H9 (cell line): ENCODE data around the gene TERC. TPM values are rescaled to one million over a fixed set of nuclear protein-coding genes. Genes with fewer than 3 reads are reported as not detected.

Experiments
- DNase-seq: peaks from one replicate; pipeline ENCODE4 v3.0.0-alpha.2; 2017
- H2AFZ ChIP-seq: one replicate; pipeline ENCODE4 v1.6.1; 2013; ENCODE audit warnings: mild to moderate bottlenecking, low read length, control low read depth, moderate library complexity
- H2AK5ac ChIP-seq: 2 replicates; pipeline ENCODE4 v1.6.1; 2013; ENCODE audit warnings: low read length, control low read depth, mixed read lengths; ENCODE audit not compliant: insufficient read length
- H2BK120ac ChIP-seq: one replicate; pipeline ENCODE4 v1.6.1; 2013; ENCODE audit warnings: low read depth, mild to moderate bottlenecking, low read length, control low read depth, inconsistent platforms; ENCODE audit not compliant: poor library complexity, severe bottlenecking
- H2BK12ac ChIP-seq: 2 replicates; pipeline ENCODE4 v1.6.1; 2013; ENCODE audit warnings: low read length, control low read depth, mixed read lengths, low read depth; ENCODE audit not compliant: insufficient read length
- H2BK15ac ChIP-seq: 2 replicates; pipeline ENCODE4 v1.6.1; 2013; ENCODE audit warnings: low read depth, low read length, control low read depth
- H2BK20ac ChIP-seq: one replicate; pipeline ENCODE4 v1.6.1; 2013; ENCODE audit warnings: low read depth, mild to moderate bottlenecking, low read length, control low read depth, inconsistent platforms; ENCODE audit not compliant: poor library complexity, severe bottlenecking
- H2BK5ac ChIP-seq: 2 replicates; pipeline ENCODE4 v1.6.1; 2013; ENCODE audit warnings: low read length, control low read depth, mixed read lengths; ENCODE audit not compliant: insufficient read length
- H3K14ac ChIP-seq: 2 replicates; pipeline ENCODE4 v1.6.1; 2013; ENCODE audit warnings: low read length, control low read depth; ENCODE audit not compliant: insufficient read depth
- H3K18ac ChIP-seq: 2 replicates; pipeline ENCODE4 v1.6.1; 2013; ENCODE audit warnings: low read depth, mild to moderate bottlenecking, mixed read lengths, low read length, control low read depth; ENCODE audit not compliant: insufficient read length
- H3K23ac ChIP-seq: 2 replicates; pipeline ENCODE4 v1.6.1; 2013; ENCODE audit warnings: low read length, control low read depth, mixed read lengths, low read depth; ENCODE audit not compliant: insufficient read length
- H3K23me2 ChIP-seq: 2 replicates; pipeline ENCODE4 v1.6.1; 2013; ENCODE audit warnings: low read depth, mild to moderate bottlenecking, mixed read lengths, low read length, control low read depth; ENCODE audit not compliant: insufficient read length, poor library complexity, severe bottlenecking
- H3K27ac ChIP-seq: 2 replicates; pipeline ENCODE4 v1.5.1; 2013; ENCODE audit warnings: low read length, control low read depth, mixed read lengths, low read depth; ENCODE audit not compliant: insufficient read length
- H3K27me3 ChIP-seq: 2 replicates; pipeline ENCODE4 v1.6.1; 2013; ENCODE audit warnings: low read length, control low read depth, inconsistent platforms; ENCODE audit not compliant: insufficient read depth
- H3K4ac ChIP-seq: 2 replicates; pipeline ENCODE4 v1.6.1; 2013; ENCODE audit warnings: low read depth, mild to moderate bottlenecking, control low read depth, inconsistent platforms, low read length, moderate library complexity
- H3K4me1 ChIP-seq: 2 replicates; pipeline ENCODE4 v1.6.1; 2013; ENCODE audit warnings: low read length, control low read depth, inconsistent platforms; ENCODE audit not compliant: insufficient read depth
- H3K4me2 ChIP-seq: 2 replicates; pipeline ENCODE4 v1.6.1; 2013; ENCODE audit warnings: low read length, control low read depth, mixed read lengths; ENCODE audit not compliant: insufficient read length, insufficient read depth
- H3K56ac ChIP-seq: 2 replicates; pipeline ENCODE4 v1.6.1; 2013; ENCODE audit warnings: low read depth, mild to moderate bottlenecking, mixed read lengths, low read length, control low read depth; ENCODE audit not compliant: insufficient read length
- H3K79me1 ChIP-seq: 2 replicates; pipeline ENCODE4 v1.6.1; 2013; ENCODE audit warnings: low read depth, mild to moderate bottlenecking, moderate library complexity, low read length, control low read depth, inconsistent platforms; ENCODE audit not compliant: insufficient read depth, poor library complexity, severe bottlenecking
- H3K79me2 ChIP-seq: 2 replicates; pipeline ENCODE4 v1.6.1; 2013; ENCODE audit warnings: low read length, control low read depth, inconsistent platforms; ENCODE audit not compliant: insufficient read depth
- H3K9ac ChIP-seq: 2 replicates; pipeline ENCODE4 v1.6.1; 2013; ENCODE audit warnings: low read length, control low read depth, mixed read lengths; ENCODE audit not compliant: insufficient read length; ENCODE audit errors: extremely low read depth
- H3K9me3 ChIP-seq: one replicate; pipeline ENCODE4 v1.6.1; 2013; ENCODE audit warnings: low read depth, low read length, inconsistent platforms; ENCODE audit not compliant: control insufficient read depth
- H3T11ph ChIP-seq: one replicate; pipeline ENCODE4 v1.6.1; 2013; ENCODE audit warnings: mild to moderate bottlenecking, low read length, control low read depth, inconsistent platforms
- H4K20me1 ChIP-seq: one replicate; pipeline ENCODE4 v1.6.1; 2013; ENCODE audit not compliant: control insufficient read depth, insufficient read length, insufficient read depth
- H4K5ac ChIP-seq: 2 replicates; pipeline ENCODE4 v1.6.1; 2013; ENCODE audit warnings: low read depth, mild to moderate bottlenecking, mixed read lengths, low read length, control low read depth; ENCODE audit not compliant: insufficient read length
- H4K8ac ChIP-seq: replicated peaks from 2 replicates; pipeline ENCODE4 v1.6.1; 2013; ENCODE audit warnings: low read length, control low read depth, mixed read lengths, low read depth; ENCODE audit not compliant: insufficient read length
- H4K91ac ChIP-seq: 2 replicates; pipeline ENCODE4 v1.6.1; 2013; ENCODE audit warnings: low read depth, mild to moderate bottlenecking, moderate library complexity, mixed read lengths, low read length, control low read depth; ENCODE audit not compliant: insufficient read length
- H3K27ac Mint-ChIP-seq, 3 experiments: 2 replicates in 2 of 3; 3 replicates in 1 of 3; pipeline ENCODE4 v1.8.0; 2020 to 2021; ENCODE audit warnings: mixed read lengths in 3 of 3, mild to moderate bottlenecking in 1 of 3, moderate library complexity in 1 of 3
- H3K27me3 Mint-ChIP-seq: 2 replicates; pipeline ENCODE4 v1.8.0; 2021; ENCODE audit warnings: low read depth, mild to moderate bottlenecking, moderate library complexity, mixed read lengths
- H3K36me3 Mint-ChIP-seq, 3 experiments: 2 replicates in 2 of 3; 3 replicates in 1 of 3; pipeline ENCODE4 v1.8.0; 2020 to 2021; ENCODE audit warnings: low read depth in 3 of 3, mixed read lengths in 3 of 3; ENCODE audit not compliant: insufficient read depth in 1 of 3
- H3K4me1 Mint-ChIP-seq, 2 experiments: 2 replicates each; pipeline ENCODE4 v1.8.0; 2020; ENCODE audit warnings: mixed read lengths in 2 of 2
- H3K4me3 Mint-ChIP-seq, 2 experiments: 2 replicates in 1 of 2; 3 replicates in 1 of 2; pipeline ENCODE4 v1.8.0; 2020 to 2021; ENCODE audit warnings: mild to moderate bottlenecking in 2 of 2, mixed read lengths in 2 of 2, moderate library complexity in 1 of 2
- H3K9me3 Mint-ChIP-seq, 2 experiments: 2 replicates in 1 of 2; 3 replicates in 1 of 2; pipeline ENCODE4 v1.8.0; 2020; ENCODE audit warnings: mild to moderate bottlenecking in 2 of 2, mixed read lengths in 2 of 2, moderate library complexity in 1 of 2
- CTCF ChIP-seq: fragments of 200-600 bp; sonication (generic); conservative IDR thresholded peaks from 3 replicates; pipeline ENCODE4 v1.8.0; 2021; ENCODE audit warnings: antibody characterized with exemption, mild to moderate bottlenecking
- total RNA-seq: library from RNA; stranded (reverse); gene quantifications from 2 replicates; pipeline ENCODE4 v1.2.1, GENCODE V29; 2021

Gene TERC
- total RNA-seq, 1 experiment from 2014 or later: 14.1 TPM

DNA sequence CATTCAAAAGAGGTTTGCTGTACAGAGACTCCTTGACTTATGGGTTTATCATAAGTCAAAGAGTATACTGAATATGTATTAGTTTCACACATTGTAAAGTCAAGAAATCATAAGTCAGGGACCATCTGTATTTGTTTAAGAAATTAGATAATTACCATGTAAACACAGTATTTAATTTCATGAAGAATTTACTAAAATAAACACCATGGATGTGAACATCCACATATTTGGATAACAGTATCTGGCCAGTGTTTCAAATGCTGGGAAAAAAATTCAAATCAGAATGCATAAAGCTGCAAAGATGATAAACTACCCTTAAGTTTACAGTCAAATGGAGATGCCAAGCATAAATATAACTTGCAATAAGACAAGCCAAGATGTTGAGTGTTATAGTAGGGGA, 25.4 kb upstream of the TERC start:
- Histone ChIP-seq H2BK5ac (no peak overlapping the region), H2BK12ac (no peak overlapping the region), H3T11ph (no peak overlapping the region), H3K4me1 (no peaks in the 10 kb centered on the region), H3K79me2 (no peaks in the 10 kb centered on the region), H3K27ac (no peak overlapping the region), H3K9ac (no peak overlapping the region), H4K5ac (no peak overlapping the region), H4K8ac (no peak overlapping the region), H3K9me3 (no peaks in the 10 kb centered on the region), H2AFZ (no peak overlapping the region), H3K4me2 (no peak overlapping the region), H4K91ac (no peak overlapping the region), H2AK5ac (no peak overlapping the region), H4K20me1 (no peaks in the 10 kb centered on the region), H3K23ac (no peak overlapping the region), H3K14ac (no peak overlapping the region), H3K27me3 (no peaks in the 10 kb centered on the region), H3K4ac (no peak overlapping the region), H3K23me2 (no peaks in the 10 kb centered on the region), H3K18ac (no peak overlapping the region), H2BK20ac (no peak overlapping the region), H2BK15ac (no peak overlapping the region), H2BK120ac (no peak overlapping the region), H3K56ac (no peak overlapping the region), H3K79me1 (no peaks in the 10 kb centered on the region)
- no peak for TF ChIP-seq CTCF
- Mint-ChIP-seq H3K27ac (no peak overlapping the region), H3K4me3 (no peak overlapping the region), H3K4me1 (peaks cover 0 to 8% of the 10 kb centered on the region in 2 experiments; a peak in 2 of 4 replicates), H3K27me3 (no peaks in the 10 kb centered on the region), H3K36me3 (peaks cover 11 to 32% (median 30%) of the 10 kb centered on the region in 3 experiments; a peak in 6 of 7 replicates), H3K9me3 (no peaks in the 10 kb centered on the region)
- DNase-seq: no peak
